Measurements from ENCODE around the gene OR4D1. TPM values are rescaled to one million over a fixed set of nuclear protein-coding genes. Genes with fewer than 3 reads are reported as not detected.

The OR4D1 gene
- total and polyA plus RNA-seq, 2 of the 13 experiments (the other 11 are each of a cell fraction or from before 2014, with no cell fraction given): not detected

- H3K9me3 ChIP-seq (ENCODE audit: low read length): no peaks in the 10 kb centered on the region
- WGBS (ENCODE audit: low lambda C conversion rate): 12% methylated on average over 7 of the region's 7 CpGs
- intact Hi-C loops (cut with micrococcal nuclease; ENCODE audit: unreplicated experiment): no loop called here
- no peaks in the 10 kb centered on the region for H4K20me1 ChIP-seq (ENCODE audit: insufficient read depth, low read length)
- H3K4me1 ChIP-seq (ENCODE audit: insufficient read depth, low read length): no peaks in the 10 kb centered on the region
- H3K9ac ChIP-seq (ENCODE audit: insufficient read depth, low read depth, low read length): no peak overlapping the region
- FAIRE-seq (peak; percentile 72), DNase-seq (ENCODE audit: low spot score) (peak; percentile 56), ATAC-seq (peak; percentile 53; the same call in 2 of the 3 replicates)
- H3K4me3 ChIP-seq (replicated peaks in 1 of 3; ENCODE audit: insufficient read depth in 1 of 3, low read depth in 2 of 3, low read length in 3 of 3): no peak overlapping the region
- H3K36me3 ChIP-seq (replicated peaks in 1 of 2; ENCODE audit: control insufficient read depth in 1 of 2, insufficient read depth in 2 of 2, low read length in 2 of 2): no peaks in the 10 kb centered on the region
- no peaks in the 10 kb centered on the region for H3K79me2 ChIP-seq (ENCODE audit: insufficient read depth, low read length)
- POLR2A ChIA-PET: no interaction called here
- BruUV-seq (replicated peaks): no TSS peak
- in situ Hi-C loops (cut with HindIII; ENCODE audit: extremely low pct_ligation_motif_present, low pct_unique_long_range_greater_than_20kb): no loop called here
- H2AFZ ChIP-seq (ENCODE audit: low read length): no peak overlapping the region
- H3K4me2 ChIP-seq (ENCODE audit: low read depth, low read length): no peak overlapping the region
- CTCF ChIA-PET (ENCODE audit: low intra/inter-chr PET ratio, low total read pairs): no interaction called here
- H3K27ac ChIP-seq (ENCODE audit: extremely low read length, insufficient read depth, low read length): no peak overlapping the region
- peaks cover 1 to 3% of the 10 kb centered on the region in 2 experiments; a peak in 2 of 5 replicates for H3K27me3 ChIP-seq (ENCODE audit: control insufficient read depth in 1 of 2, insufficient read depth in 2 of 2, low read length in 2 of 2)
- TF ChIP-seq SOX5 (CRISPR knock-in tag; IDR thresholded peaks at IDR 0.05; ENCODE audit: borderline replicate concordance) (peak; percentile 40; the same call in 1 of the 2 replicates), ZBTB25 (CRISPR knock-in tag; IDR thresholded peaks at IDR 0.05) (peak; percentile 93), SP4 (CRISPR knock-in tag; IDR thresholded peaks at IDR 0.05) (no peak), XBP1 (CRISPR knock-in tag; IDR thresholded peaks at IDR 0.05) (no peak), SKI (IDR thresholded peaks at IDR 0.05; ENCODE audit: partially characterized antibody) (no peak), ASH2L (IDR thresholded peaks at IDR 0.05; ENCODE audit: insufficient read length, low read depth, low read length) (no peak), ZNF891 (CRISPR knock-in tag; IDR thresholded peaks at IDR 0.05) (0 out of 2 replicates have a peak, but pooled peaks have one; percentile 22), ARID4A (CRISPR knock-in tag; IDR thresholded peaks at IDR 0.05; ENCODE audit: borderline replicate concordance) (no peak; the same call in 1 of the 2 replicates), MIER3 (CRISPR knock-in tag; IDR thresholded peaks at IDR 0.05; ENCODE audit: borderline replicate concordance) (peak; percentile 61; the same call in 1 of the 2 replicates), GPN1 (CRISPR knock-in tag; IDR thresholded peaks at IDR 0.05; ENCODE audit: borderline replicate concordance) (0 out of 2 replicates have a peak, but pooled peaks have one; percentile 62), DNMT3B (CRISPR knock-in tag; conservative IDR thresholded peaks at IDR 0.05) (peak; percentile 98; the same call in 1 of the 2 replicates), FOSL2 (CRISPR knock-in tag; IDR thresholded peaks at IDR 0.05) (peak; percentile 36; the same call in 1 of the 2 replicates)
- TF ChIP-seq, protein P1, sequence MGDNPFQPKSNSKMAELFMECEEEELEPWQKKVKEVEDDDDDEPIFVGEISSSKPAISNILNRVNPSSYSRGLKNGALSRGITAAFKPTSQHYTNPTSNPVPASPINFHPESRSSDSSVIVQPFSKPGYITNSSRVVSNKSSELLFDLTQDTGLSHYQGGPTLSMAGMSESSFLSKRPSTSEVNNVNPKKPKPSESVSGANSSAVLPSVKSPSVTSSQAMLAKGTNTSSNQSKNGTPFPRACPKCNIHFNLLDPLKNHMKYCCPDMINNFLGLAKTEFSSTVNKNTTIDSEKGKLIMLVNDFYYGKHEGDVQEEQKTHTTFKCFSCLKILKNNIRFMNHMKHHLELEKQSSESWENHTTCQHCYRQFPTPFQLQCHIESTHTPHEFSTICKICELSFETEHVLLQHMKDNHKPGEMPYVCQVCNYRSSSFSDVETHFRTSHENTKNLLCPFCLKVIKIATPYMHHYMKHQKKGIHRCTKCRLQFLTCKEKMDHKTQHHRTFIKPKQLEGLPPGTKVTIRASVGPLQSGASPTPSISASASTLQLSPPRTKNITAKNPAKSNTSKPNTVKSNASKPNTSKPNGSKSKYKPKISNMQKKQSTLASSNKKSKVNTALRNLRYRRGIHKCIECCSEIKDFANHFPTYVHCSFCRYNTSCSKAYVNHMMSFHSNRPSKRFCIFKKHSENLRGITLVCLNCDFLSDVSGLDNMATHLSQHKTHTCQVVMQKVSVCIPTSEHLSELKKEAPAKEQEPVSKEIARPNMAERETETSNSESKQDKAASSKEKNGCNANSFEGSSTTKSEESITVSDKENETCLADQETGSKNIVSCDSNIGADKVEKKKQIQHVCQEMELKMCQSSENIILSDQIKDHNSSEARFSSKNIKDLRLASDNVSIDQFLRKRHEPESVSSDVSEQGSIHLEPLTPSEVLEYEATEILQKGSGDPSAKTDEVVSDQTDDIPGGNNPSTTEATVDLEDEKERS (CRISPR knock-in tag; IDR thresholded peaks at IDR 0.05): 0 out of 2 replicates have a peak, but pooled peaks have one; percentile 32
These were observed 27.9 kb upstream of the OR4D1 start for GRCh38 chr17:58120195-58120822.

Measured in HepG2 (cell line).